ENCODE data around the gene CARD14. TPM values are rescaled to one million over a fixed set of nuclear protein-coding genes. Genes with fewer than 3 reads are reported as not detected.

The CARD14 gene
- polyA plus RNA-seq, 3 donors = 0.11 to 0.27 (median 0.16) TPM

DNA sequence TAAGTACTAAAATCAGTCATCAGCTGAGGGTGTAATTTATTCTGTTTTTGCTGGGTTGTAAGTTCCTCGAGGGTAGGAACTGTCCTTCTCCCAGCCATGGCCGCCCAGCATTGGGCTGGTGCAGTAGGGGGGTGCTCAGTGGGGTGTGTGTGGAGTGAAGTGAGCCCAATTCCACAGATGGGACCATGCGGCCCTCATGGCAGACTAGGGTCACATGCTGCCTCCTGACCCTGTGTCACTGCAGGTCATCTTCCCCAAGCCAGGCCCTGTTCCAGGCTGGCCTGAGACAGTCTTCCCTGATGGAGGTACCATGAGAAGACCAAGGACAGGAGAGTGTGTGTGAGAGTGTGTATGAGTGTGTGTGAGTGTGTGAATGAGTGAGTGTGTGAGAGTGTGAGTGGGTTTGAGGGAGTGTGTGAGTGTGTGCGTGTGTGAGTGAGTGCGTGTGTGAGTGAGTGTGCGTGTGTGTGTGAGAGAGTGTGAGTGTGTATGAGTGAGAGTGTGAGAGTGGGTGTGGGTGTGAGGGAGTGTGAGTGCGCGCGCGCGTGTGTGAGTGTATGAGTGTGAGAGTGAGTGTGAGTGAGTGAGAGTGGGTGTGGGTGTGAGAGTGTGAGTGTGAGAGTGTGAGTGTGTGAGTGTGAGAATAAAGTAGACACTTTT, 54.1 kb downstream of the CARD14 start:
- DNase-seq = no peak
- Mint-ChIP-seq H3K27me3 (ENCODE audit: low read depth in 3 of 3) (peaks cover 37 to 60% (median 39%) of the 10 kb centered on the region in 3 donors), H3K4me1 (peaks cover 7% of the 10 kb centered on the region), H3K36me3 (peaks cover 11 to 20% of the 10 kb centered on the region in 2 donors), H3K27ac (no peak overlapping the region), H3K4me3 (peak overlapping the region in 1 of 2 donors; percentile 47), H3K9me3 (peaks cover 0 to 5% (median 0%) of the 10 kb centered on the region in 7 donors)
- no peak overlapping the region for H3K4me2 ChIP-seq (replicated peaks; ENCODE audit: extremely low read depth, low read length, poor library complexity, severe bottlenecking)
- H4K20me1 ChIP-seq (ENCODE audit: insufficient read depth, low read length) = peaks cover 6% of the 10 kb centered on the region
- H3K27me3 ChIP-seq (ENCODE audit: control insufficient read depth in 2 of 2, insufficient read depth in 2 of 2, low read length in 2 of 2) = peaks cover 3 to 28% of the 10 kb centered on the region in 2 donors
- peaks cover 8 to 14% of the 10 kb centered on the region in 2 donors for H3K4me1 ChIP-seq (ENCODE audit: control insufficient read depth in 1 of 2, insufficient read depth in 2 of 2, low read length in 2 of 2)
- H3K9me3 ChIP-seq (replicated peaks in 1 of 2; ENCODE audit: control insufficient read depth in 1 of 2, insufficient read depth in 1 of 2, low read length in 2 of 2) = no peaks in the 10 kb centered on the region
- H3K4me3 ChIP-seq (replicated peaks in 1 of 3; ENCODE audit: low read depth in 2 of 3, low read length in 3 of 3) = no peak overlapping the region
- H3K36me3 ChIP-seq (replicated peaks in 1 of 2; ENCODE audit: control insufficient read depth in 1 of 2, insufficient read depth in 2 of 2, low read length in 2 of 2) = no peaks in the 10 kb centered on the region
- peaks cover 8% of the 10 kb centered on the region for H3K79me2 ChIP-seq (ENCODE audit: insufficient read depth, low read length)
- TF ChIP-seq, protein P1, sequence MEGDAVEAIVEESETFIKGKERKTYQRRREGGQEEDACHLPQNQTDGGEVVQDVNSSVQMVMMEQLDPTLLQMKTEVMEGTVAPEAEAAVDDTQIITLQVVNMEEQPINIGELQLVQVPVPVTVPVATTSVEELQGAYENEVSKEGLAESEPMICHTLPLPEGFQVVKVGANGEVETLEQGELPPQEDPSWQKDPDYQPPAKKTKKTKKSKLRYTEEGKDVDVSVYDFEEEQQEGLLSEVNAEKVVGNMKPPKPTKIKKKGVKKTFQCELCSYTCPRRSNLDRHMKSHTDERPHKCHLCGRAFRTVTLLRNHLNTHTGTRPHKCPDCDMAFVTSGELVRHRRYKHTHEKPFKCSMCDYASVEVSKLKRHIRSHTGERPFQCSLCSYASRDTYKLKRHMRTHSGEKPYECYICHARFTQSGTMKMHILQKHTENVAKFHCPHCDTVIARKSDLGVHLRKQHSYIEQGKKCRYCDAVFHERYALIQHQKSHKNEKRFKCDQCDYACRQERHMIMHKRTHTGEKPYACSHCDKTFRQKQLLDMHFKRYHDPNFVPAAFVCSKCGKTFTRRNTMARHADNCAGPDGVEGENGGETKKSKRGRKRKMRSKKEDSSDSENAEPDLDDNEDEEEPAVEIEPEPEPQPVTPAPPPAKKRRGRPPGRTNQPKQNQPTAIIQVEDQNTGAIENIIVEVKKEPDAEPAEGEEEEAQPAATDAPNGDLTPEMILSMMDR (IDR thresholded peaks at IDR 0.05) = no peak
- 83% methylated on average over 10 of the region's 11 CpGs for WGBS (ENCODE audit: insufficient coverage)
- no peak overlapping the region for H3K27ac ChIP-seq (ENCODE audit: low read depth in 1 of 2, low read length in 2 of 2)
- intact Hi-C loops (cut with micrococcal nuclease) = loop anchor here (5.0 kb wide), 1 partner anchor 38 kb away; the partner anchor contains the start of gene RNF213 (in 2 of the 2)
- H2AFZ ChIP-seq (ENCODE audit: insufficient read depth, low read depth, low read length, poor library complexity, severe bottlenecking) = no peak overlapping the region
- no peak overlapping the region for H3K9ac ChIP-seq (ENCODE audit: insufficient read depth, low read length, poor library complexity, severe bottlenecking)

DNA sequence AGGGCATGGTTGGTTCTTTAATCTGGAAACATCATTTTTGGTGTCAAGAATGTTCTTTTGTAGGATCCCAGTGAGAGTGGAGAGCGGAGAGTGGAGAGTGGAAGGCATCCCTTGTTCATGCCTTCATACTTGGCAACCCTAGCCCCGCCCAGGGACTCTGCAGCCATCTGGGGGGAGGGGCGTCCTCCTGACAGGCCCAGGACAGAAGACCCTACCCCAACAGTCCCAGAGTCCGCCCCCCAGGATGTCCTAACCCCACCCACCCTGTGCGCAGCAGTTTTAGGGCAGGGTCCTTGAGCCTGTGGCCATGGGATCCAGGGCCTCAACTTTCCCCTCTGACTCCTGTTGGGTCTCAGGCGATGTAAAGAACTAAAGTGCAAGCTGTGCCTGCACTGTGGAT, 54.9 kb downstream of the CARD14 start:
- H3K4me1 Mint-ChIP-seq = peaks cover 3% of the 10 kb centered on the region
- Histone ChIP-seq H4K20me1 (ENCODE audit: insufficient read depth, low read length) (peaks cover 3% of the 10 kb centered on the region), H3K9me3 (replicated peaks in 1 of 2; ENCODE audit: control insufficient read depth in 1 of 2, insufficient read depth in 1 of 2, low read length in 2 of 2) (no peaks in the 10 kb centered on the region), H3K27ac (ENCODE audit: low read depth in 1 of 2, low read length in 2 of 2) (no peak overlapping the region), H3K79me2 (ENCODE audit: insufficient read depth, low read length) (peaks cover 4% of the 10 kb centered on the region), H3K4me1 (ENCODE audit: control insufficient read depth in 1 of 2, insufficient read depth in 2 of 2, low read length in 2 of 2) (peaks cover 4 to 9% of the 10 kb centered on the region in 2 donors), H3K4me2 (replicated peaks; ENCODE audit: extremely low read depth, low read length, poor library complexity, severe bottlenecking) (no peak overlapping the region), H3K27me3 (ENCODE audit: control insufficient read depth in 2 of 2, insufficient read depth in 2 of 2, low read length in 2 of 2) (peaks cover 3 to 28% of the 10 kb centered on the region in 2 donors), H3K36me3 (replicated peaks in 1 of 2; ENCODE audit: control insufficient read depth in 1 of 2, insufficient read depth in 2 of 2, low read length in 2 of 2) (no peaks in the 10 kb centered on the region), H3K9ac (ENCODE audit: insufficient read depth, low read length, poor library complexity, severe bottlenecking) (no peak overlapping the region), H3K4me3 (replicated peaks in 1 of 3; ENCODE audit: low read depth in 2 of 3, low read length in 3 of 3) (no peak overlapping the region), H2AFZ (ENCODE audit: insufficient read depth, low read depth, low read length, poor library complexity, severe bottlenecking) (no peak overlapping the region)
- peaks cover 36 to 60% (median 39%) of the 10 kb centered on the region in 3 donors for H3K27me3 Mint-ChIP-seq (ENCODE audit: low read depth in 3 of 3)
- WGBS (ENCODE audit: insufficient coverage) = 100% methylated on average over 2 of the region's 6 CpGs
- no peak for DNase-seq
- H3K36me3 Mint-ChIP-seq = peaks cover 11 to 20% of the 10 kb centered on the region in 2 donors
- no peak overlapping the region for H3K27ac Mint-ChIP-seq
- peaks cover 0 to 5% (median 0%) of the 10 kb centered on the region in 7 donors for H3K9me3 Mint-ChIP-seq
- peak overlapping the region in 1 of 2 donors; percentile 7 for H3K4me3 Mint-ChIP-seq
- TF ChIP-seq, protein P1 (IDR thresholded peaks at IDR 0.05) = no peak
- intact Hi-C loops (cut with micrococcal nuclease) = loop anchor here (5.0 kb wide), 1 partner anchor 38 kb away; the partner anchor contains the start of gene RNF213 (in 2 of the 2)
